Activated CD4-positive, alpha-beta T cell treated with anti-CD3 and anti-CD28 coated beads, Interleukin-2, amount 50 U/mL, for 24 hours (primary cell): ENCODE data around the gene SNN.

Experiments
- DNase-seq, 2 donors: peaks; one replicate each; pipeline ENCODE4 v3.0.0-alpha.2; 2020; ENCODE audit warnings: low read depth in 1 of 2, low spot score in 1 of 2

Gene SNN

DNA sequence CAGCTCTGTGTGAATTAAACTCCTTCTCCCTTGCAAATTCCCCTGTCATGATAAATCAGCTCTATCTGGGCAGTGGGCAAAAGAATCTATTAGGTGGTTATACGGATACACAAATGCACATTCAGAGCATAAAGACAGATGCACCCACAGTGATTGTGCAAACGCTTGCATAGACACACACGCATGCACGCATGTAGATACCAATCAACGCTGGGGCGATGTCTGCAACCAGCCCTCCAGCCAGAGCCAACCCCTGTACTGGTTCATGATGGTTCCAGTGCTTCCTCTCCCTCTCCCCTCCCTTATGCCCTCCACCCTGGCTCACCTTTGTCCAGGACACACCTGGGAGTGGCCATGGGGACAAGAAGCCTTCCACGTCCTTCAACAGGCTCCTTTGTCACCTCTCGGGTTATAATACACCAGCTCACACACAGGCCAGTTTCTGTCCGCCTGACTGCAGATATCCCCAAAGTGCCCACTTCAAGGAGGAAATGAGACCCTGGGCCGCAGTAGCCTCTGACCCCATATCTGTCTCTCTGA, 33.1 kb upstream of the SNN start:
- DNase-seq = no peak

DNA sequence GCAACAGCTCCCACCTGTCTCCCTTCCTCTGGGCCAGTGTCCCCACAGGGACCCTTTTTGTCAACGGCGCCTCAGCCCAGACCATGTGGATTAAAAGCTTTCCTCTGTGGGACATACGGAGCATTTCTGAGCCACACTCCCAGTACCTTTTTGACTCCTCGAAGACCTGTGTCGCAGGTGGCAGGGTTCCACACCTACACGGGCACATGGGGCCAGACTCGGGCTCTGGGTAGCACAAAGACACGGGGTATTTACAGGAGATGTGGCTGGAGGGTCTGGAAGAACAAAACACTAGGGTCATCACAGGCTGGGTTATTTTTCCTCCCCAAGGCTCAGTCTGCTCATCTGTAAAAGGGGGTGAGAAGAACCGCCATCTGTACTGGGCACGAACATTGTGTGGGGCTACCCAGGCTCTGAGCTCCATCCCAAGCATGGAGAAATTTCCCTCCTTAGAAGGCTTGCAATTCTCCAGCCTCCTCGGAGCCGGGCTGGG, 32.5 kb upstream of the SNN start:
- DNase-seq = no peak

DNA sequence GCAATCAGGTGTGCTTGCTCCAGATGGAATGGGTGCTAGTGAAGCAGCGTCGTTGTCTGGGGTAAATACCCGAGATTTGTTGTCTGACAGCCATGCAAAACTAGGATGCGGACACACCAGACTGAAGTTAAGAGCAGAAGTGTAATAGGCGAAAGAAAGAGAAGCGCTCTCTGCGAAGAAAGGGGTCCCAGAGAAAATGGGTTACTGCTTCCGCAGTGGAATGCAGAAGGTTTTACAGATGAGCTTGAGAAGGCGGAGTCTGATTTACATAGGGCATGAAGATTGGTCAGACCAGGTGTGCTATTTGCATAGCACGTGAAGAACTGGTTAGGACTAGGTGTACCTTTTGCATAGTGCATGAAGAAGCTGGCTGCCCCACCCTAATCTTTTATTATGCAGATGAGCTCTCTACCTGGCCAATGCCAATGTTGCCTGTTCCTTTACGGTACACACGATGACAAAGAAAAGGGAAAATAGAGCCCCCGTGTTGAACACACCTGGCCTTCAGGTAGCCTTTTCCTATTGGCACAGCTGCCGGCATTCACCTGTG, 32.0 kb upstream of the SNN start:
- DNase-seq = no peak

DNA sequence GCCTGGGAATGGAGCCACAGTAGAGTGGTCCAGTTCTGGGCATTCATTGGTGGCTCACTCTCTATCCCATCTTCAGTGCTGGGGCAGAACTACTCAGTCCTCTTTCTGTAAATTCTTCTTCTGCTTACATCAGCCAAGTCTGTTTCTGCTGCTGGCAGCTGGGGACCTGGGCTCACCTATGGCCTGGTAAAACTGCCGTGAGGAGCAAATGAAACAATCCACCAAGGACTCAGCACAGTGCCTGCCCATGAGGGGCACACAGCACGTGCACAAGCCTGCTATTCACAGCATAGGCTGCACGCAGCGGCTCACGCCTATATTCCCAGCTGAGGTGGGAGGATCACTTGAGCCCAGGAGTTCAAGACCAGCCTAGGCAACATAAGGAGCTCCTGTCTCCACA, 30.9 kb upstream of the SNN start:
- no peak for DNase-seq

- no peak for DNase-seq
Measured at GRCh38 chr16:11638140-11638539, 30.1 kb upstream of the SNN start.

DNA sequence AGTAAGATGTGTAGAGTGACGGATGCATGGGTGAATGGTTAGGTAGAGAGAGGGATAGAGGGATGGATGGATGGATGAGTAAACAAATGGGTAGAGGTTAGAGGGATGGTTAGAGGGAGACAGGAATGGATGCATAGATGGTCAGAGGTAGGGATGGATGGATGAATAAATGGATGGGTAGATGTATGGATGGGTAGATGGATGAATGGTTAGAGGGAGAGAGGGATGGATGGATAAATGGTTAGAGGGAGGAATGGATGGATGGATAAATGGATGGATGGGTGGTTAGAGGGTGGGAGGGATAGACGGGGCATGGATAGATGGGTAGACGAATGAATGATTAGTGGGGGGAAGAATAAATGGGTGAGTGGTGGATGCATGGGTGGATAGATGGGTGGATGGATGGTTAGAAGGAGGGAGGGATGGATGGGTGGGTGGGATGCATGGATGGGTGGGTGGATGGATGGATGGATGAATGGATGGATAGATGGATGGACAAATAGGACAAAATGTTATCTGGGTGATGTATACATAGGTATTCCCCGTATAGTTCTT, 29.2 kb upstream of the SNN start:
- no peak for DNase-seq

DNA sequence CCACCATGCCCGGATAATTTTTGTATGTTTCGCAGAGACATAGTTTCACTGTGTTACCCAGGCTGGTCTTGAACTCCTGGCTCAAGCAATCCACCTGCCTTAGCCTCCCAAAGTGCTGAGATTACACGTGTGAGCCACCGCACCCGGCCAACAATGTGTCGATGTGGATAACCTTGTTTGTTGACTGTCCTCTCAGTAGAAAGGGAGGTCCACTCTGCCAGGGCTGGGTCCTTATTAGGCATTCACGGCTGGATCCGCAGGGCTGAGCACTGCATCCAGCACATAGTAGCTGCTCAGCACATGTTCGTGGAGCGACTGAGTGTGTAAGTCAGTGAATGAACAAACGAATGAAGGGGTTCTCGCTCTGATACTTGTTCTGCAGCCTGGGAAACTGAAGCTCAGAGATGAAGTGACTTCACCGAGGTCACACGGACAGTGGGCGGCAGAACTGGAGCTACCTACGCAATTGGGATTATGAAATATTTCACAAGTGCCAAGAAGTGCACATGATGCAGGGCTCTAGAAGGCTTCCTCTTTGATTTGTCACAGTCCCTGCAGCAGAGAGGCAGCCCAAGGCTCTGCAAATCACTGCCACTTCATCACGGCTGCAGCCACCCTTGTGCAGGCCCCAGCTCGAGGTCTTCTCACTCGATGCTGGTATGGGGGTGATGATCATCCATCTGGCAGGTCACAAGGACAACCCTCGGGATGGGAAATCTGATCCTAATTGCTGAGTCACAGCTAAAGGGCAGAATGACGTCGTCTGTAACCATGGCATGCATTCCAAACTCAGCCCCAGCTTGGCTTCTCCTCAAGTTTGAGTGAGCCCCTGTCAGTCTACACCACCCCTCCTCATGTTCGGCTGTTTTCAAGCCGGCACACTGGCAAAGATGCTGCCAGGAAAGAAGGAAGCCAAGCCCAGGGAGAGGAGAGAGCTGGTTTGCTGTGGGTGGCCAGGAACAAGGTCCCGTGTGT, 28.0 kb upstream of the SNN start:
- no peak for DNase-seq

- no peak for DNase-seq
Measured at GRCh38 chr16:11640987-11641817, 27.1 kb upstream of the SNN start.

DNA sequence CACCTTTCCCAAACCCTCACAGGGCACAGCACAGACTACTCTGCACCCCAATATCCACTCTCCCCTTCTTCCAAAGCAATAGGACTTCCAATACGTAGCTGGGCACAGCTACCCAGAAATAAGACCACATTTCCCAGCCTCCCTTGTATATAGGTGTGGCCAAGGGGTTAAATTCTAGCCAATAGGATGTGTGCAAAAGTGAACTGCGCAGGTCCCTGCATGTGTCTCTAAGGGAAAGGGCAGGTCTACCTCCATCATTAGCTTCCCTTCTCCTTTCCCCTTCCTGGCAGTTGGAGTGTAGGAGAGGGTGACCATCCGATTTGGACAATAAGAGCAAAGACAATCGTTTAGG, 25.5 kb upstream of the SNN start:
- DNase-seq = no peak

GRCh38 chr16:11649276-11649675, 19.0 kb upstream of the SNN start:
- DNase-seq = no peak

GRCh38 chr16:11650641-11651591, 17.3 kb upstream of the SNN start:
- no peak for DNase-seq

DNA sequence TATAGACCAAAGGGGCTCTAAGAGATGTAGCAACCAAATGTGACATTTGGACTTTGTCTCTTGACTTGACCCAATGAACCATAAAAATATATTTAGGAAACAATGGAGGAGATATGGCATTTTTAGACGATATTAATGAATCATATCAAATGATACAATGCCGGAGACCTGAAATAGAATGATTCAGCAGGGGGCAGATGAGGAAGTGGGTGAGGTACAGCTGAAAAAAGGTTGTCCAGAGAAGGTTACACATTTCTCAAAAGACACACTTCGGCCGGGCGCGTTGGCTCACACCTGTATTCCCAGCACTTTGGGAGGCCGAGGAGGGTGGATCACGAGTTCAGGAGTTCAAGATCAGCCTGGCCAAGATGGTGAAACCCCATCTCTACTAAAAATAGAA, 16.5 kb upstream of the SNN start:
- no peak for DNase-seq

GRCh38 chr16:11655655-11656054, 12.6 kb upstream of the SNN start:
- DNase-seq = no peak

GRCh38 chr16:11657556-11657955, 10.7 kb upstream of the SNN start:
- DNase-seq = no peak

- no peak for DNase-seq
Measured at GRCh38 chr16:11658896-11659708, 9.2 kb upstream of the SNN start.

- DNase-seq = no peak
Measured at GRCh38 chr16:11660565-11660964, 7.7 kb upstream of the SNN start.

DNA sequence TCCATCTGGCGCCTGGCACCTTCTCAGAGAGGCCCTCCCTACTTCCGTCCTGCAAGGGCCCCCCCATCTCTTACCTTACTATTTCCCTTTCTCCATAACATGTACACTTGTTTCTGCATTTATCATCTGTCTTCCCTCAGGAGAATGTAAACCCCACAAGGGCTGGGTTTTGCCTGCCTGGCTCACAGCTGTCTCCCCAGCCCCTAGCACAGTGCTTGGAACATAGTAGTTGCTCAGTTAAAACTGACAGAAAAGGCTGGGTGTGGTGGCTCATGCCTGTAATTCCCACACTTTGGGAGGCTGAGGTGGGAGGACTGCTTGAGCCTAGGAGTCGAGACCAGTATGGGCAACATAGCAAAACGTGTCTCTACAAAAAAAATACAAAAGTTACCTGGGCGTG, 5.7 kb upstream of the SNN start:
- DNase-seq = no peak

DNA sequence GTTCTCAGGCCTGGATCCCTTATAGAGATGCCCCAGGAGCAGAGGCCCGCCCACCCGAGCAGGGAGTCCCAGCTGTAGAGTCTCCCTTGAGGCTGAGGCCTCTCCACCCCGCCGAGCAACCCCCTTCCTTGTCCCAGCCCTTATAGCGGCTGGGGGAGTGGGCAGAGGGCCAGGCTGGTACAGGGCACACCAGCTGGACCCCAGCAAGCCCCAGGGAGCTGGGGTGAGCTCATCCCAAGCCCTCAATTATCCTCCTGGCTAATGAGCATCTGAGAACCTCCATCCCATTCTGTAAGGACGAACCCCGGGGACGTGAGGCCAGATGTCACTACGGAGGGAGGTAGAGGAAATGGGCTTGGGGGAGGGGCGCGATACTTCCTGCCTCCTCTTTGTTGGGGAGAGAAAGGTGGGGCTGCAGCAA, 3.2 kb upstream of the SNN start:
- no peak for DNase-seq
